Measurements from ENCODE around the gene GYPB.
"Not testable (repeated sequence)": the region's sequence is repeated elsewhere in the genome, so short reads cannot be mapped to it uniquely, and the experiment has no call there.

GRCh38 chr4:144005558-144005953 lies 13.6 kb downstream of the GYPB start:
- not testable (repeated sequence) for TF ChIP-seq CTCF, POLR2A, EP300 (IDR thresholded peaks at IDR 0.05)

All from gastroesophageal sphincter (tissue), 3 donors.